Measurements from ENCODE around the gene TMEM258.

DNA sequence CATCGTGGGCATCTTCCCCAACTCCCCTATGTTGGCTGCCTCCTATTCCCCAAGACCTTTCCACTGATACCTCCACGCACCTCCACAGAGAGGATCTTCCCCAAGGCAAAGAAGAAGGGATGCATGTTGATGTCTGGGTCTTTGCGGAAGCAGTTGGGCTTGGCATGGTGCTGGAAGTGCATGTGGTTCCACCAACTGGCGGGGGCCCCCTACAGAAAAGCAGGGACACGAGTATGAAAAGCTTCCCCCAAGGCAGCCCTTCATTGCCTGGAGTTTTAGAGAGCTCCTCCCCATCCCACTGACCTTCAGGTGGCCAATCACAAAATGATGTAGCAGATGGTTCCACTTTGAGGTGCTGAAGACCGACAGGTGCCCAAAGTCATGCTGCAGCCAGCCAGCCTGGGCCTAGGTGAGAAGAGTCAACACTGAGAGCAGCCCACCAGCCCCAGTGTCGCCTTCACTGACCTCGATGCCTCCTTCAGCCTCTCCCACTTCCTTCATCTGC lies 18.3 kb upstream of the TMEM258 start:
- TF ChIP-seq POLR2AphosphoS5 (IDR thresholded peaks at IDR 0.05) (no peak), POLR2A (IDR thresholded peaks at IDR 0.05) (no peak)
- TF ChIP-seq, protein P1, sequence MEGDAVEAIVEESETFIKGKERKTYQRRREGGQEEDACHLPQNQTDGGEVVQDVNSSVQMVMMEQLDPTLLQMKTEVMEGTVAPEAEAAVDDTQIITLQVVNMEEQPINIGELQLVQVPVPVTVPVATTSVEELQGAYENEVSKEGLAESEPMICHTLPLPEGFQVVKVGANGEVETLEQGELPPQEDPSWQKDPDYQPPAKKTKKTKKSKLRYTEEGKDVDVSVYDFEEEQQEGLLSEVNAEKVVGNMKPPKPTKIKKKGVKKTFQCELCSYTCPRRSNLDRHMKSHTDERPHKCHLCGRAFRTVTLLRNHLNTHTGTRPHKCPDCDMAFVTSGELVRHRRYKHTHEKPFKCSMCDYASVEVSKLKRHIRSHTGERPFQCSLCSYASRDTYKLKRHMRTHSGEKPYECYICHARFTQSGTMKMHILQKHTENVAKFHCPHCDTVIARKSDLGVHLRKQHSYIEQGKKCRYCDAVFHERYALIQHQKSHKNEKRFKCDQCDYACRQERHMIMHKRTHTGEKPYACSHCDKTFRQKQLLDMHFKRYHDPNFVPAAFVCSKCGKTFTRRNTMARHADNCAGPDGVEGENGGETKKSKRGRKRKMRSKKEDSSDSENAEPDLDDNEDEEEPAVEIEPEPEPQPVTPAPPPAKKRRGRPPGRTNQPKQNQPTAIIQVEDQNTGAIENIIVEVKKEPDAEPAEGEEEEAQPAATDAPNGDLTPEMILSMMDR (IDR thresholded peaks at IDR 0.05) = no peak
